ENCODE results near the gene SPATA2L.

DNA sequence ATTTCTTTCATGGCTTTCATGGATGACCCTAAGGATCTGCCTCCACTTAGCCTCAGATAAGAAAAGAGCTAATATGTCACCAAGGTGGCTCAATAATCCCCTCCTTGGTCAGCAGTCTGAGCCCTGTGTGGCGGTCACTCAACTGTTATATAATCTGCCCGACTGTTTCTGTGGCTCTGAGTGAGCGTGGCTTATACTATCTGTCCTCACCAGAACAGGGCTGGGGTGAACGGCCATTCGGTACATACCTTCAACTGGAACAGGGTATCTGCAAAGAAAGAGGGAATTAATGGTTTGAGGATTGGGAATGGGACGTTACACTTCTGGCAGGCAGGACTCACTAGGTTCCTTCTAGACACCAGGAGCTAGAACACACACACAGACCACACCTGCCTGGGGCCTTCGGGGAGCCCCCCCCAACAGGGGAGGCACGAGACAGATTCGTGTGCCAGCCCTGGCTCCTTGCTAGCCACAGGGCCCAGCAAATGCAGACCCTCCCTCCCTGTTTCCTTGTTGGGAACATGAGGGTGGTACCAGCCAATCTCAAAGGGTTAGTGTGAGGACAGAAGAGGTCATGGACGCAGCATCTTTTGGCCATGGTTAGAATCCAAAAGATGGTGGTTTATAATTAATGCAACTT is 47.7 kb downstream of the SPATA2L start:
- no peak for TF ChIP-seq CTCF (IDR thresholded peaks at IDR 0.05; ENCODE audit: insufficient read depth, low read length, poor library complexity, severe bottlenecking)
- TF ChIP-seq EZH2phosphoT487 (conservative IDR thresholded peaks at IDR 0.05; ENCODE audit: low read length): no peak
